Activated naive CD4-positive, alpha-beta T cell treated with Interleukin-2 at 50 U/mL for 16 hours (primary cell): Measurements from ENCODE around the gene KRT79.
"Not testable (repeated sequence)": the region's sequence is repeated elsewhere in the genome, so short reads cannot be mapped to it uniquely, and the experiment has no call there.

Source experiments
- DNase-seq: peaks from one replicate; pipeline ENCODE4 v3.0.0-alpha.2; 2020

KRT79 gene

DNA sequence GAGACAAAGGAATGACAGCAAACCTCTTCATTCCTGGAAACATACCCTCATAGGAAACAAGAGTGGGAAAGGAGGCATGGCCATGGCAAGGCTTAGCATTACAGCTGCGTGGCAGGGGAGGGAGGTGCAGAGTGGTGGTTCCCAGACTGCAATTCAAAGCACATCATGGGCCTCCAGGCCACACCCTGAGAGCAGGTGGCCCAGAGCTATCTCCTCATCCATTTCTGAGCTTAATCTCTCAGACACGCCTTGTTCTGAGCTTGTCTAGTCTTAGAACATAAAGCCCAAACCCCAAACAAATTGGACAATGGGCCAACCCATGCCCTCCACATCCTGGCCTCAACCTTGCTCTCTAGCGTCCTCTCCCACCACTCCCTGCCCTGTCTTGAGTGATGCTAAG lies 32.3 kb downstream of the KRT79 start:
- DNase-seq = no peak

- no peak for DNase-seq
Observed at GRCh38 chr12:52800259-52800917, 33.7 kb downstream of the KRT79 start.

GRCh38 chr12:52799505-52800211 lies 34.5 kb downstream of the KRT79 start:
- no peak for DNase-seq

DNA sequence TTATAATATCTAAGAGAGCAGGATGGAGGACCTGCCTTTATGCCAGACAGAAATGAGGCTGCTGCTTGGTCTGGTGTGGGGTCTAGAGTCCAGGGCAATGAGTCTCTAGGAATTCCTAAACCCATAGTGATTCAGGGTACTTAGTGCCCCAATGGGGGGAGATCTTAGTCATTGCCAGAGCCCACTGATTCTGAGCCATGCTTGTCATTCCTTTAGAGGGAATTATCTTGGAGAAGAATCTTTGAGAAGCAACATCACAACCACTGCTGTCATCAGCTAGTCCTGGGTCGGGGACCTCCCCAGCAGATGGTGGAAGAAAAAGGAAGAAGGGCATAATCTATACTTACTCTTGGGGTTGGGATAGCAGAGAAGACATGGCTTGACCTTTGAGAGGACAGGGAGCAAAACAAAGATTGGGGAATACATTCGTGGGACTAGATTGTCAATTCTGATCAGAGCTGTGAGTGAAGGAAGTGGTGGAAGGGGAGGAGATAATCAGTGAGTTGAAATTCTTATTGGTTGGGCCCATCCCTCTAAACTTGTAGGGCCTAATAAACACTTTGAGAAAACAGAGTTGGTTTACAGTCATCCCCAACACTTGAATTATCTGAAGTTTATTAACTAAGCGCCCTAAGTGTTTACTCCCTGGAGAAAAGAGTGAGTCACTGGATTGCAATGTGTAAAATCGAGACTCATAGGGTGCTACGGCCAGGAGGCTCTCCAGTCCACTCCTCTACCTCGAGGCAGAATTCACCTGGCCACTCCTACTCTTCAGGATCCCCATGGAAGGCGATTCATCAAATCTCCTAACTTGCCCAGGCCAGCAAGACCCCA lies 35.2 kb downstream of the KRT79 start:
- DNase-seq = no peak

- DNase-seq = no peak
Observed at GRCh38 chr12:52798003-52798670, 36.0 kb downstream of the KRT79 start.

GRCh38 chr12:52797529-52797894 lies 36.6 kb downstream of the KRT79 start:
- DNase-seq = no peak

- no peak for DNase-seq
Observed at GRCh38 chr12:52796839-52797528, 37.1 kb downstream of the KRT79 start.

- DNase-seq = no peak
Observed at GRCh38 chr12:52796429-52796794, 37.7 kb downstream of the KRT79 start.

DNA sequence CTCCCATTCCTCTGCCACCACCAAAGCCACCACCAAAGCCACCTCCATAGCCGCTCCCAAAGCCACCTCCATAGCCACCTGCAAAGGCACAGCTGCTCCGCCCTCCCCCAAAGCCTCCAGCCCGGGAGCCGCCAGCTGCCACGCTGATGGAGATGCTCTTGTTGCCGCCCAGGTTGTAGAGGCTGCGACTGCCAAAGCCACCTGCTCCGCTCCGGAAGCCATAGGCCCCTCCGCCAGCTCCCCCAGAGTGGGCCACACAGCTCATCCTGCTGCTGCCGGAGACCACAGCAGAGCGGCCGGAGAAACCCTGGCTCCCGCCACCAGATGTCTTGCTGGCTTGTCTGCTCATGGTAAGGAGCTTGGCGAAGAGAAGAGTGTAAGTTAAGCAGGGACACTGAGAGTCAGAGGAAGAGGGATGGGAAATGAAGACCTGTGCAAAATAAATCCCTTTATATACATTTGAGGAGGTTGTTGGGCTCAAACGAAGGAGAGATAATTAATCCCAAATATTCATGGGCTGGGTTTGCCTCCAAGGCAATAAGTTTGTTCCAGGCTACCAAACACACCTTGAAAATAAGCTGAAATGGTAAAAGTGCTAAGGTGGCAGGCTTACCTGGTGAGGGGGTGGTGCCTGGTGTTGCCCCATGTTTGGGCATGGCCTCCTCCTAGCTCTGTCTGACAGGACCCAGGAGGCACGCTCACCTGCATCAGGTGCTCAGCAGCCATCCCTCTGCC lies 38.2 kb downstream of the KRT79 start, which contains the start of gene KRT3:
TSS of gene KRT3 (minus strand) at position 424 of the 735 bp plus-strand sequence. CDS start at position 349, 75 bp downstream.
- no peak for DNase-seq

DNA sequence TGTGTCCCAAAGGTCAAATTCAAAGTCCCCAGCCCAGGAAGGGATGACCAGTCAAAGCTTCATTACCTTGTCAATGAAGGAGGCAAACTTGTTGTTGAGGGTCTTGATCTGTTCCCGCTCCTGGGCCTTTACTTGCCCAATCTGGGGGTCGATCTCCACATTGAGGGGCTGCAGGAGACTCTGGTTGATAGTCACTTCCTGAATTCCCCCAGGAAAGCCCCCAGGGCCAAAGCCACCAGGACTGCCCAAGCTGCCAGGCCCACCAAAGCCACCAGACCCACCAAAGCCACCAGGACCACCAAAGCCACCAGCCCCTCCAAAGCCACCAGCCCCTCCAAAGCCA lies 38.8 kb downstream of the KRT79 start:
- DNase-seq = not testable (repeated sequence)

DNA sequence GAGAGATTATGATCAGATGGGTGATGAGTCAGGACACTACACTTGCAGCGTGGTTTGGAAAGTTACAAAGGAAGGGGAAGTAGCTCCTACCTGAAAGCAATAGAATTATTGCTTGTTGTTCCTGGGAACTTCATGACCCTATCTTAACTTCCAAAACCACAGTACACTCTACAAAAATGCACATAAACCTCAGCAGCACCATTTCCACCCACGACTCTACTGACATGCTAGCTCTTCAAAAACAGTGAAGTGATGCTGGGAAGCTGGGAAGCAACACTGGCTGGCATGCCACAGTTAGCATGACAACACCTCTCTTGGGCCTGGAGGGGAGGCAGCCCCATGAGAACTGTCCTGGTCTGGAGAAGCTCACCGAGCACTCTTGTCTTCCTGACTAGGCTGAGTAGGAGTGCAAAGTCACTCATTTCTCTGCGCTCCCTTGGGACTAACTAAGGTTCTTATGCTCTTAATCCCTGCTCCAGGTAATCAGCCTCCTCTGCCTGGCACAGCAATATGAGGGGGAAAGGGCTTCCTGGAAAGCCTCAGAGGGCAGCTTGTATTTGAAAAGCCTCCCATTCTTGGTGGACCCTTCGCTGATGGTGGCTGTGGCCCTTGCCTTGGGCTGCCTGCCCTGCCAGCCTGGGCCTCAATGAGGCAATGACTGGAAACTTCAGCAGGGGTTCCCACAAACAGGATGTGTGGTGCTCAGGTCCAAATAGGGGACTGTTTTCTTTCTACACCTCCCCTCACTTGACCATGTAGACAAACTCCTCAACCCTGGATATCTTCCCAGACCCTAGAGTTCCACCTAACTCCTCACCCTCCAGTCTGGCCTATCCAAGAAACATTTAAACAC lies 39.4 kb downstream of the KRT79 start:
- no peak for DNase-seq

DNA sequence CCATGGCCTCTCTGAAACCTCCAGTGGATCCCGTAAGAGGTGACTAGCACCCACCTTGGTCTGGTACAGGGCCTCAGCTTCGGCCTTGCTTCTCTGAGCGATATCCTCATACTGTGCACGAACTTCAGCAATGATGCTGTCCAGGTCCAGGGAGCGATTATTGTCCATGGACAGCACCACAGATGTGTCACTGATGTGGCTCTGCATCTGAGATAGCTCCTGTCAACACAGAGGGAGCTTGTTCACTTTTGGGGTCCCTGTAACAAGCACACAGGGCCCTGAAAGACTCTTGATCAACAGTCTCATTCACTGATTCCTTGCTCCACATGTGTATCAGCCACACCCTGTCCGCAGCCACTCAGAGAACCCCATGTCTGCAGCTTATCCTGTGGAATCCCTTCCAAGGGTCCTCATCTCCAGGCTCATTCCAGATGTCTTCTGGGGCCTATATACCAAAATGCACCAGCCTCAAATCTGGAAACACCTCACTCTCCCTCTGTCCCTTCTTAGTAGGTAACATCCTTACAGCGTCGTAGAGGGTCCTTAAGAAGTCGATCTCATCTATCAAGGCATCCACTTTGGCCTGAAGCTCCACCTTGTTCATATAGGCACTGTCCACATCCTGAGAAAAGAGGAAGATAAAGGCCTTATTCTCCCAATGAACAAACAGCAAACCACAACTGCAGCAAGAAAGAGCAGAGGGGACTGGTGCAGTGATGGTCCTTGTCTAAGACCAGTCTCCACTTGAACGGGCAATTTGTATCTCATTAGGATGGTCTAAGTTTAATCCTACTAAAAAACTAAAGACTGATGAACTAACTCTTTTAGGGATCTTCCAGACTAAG lies 41.7 kb downstream of the KRT79 start:
- no peak for DNase-seq

- no peak for DNase-seq
Observed at GRCh38 chr12:52791271-52792184, 42.6 kb downstream of the KRT79 start.

DNA sequence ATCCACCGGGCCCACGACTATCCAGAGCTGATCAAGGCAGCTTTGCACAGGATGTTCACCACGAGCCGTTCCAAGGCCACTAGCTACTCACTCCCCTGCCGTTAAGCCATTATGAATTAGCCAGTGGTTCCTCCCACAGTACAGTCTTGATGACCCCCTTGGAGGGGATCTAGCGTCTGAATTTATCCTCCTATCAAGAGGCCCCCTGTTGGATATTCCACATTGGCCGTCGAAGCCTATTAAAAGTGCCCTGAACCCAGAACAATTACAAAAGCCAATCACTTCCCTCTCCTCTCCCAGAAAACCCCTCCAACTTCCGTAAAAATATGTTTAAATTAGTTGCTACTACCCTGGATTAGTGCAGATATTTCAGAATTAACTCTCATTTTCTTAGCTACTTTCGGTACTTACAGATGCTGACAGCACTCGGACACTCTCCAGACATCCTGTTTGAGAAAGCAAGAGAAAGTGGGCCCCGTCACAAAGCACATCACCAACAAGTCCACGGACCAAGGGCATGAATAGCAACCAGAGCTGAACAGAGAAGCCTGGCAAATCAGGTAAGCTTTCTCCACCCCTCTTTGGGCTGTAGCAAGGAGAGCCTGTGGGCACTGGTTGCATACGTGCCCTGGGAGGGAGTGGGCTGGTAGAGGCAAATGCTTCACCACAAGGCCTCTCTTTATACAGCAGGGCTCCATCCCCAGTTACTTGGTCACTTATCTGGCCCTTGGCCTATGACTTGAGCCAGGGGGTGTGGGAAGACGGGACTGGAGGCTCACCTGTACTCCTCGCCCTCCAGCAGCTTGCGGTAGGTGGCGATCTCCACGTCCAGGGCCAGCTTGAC lies 43.5 kb downstream of the KRT79 start:
- DNase-seq = no peak

DNA sequence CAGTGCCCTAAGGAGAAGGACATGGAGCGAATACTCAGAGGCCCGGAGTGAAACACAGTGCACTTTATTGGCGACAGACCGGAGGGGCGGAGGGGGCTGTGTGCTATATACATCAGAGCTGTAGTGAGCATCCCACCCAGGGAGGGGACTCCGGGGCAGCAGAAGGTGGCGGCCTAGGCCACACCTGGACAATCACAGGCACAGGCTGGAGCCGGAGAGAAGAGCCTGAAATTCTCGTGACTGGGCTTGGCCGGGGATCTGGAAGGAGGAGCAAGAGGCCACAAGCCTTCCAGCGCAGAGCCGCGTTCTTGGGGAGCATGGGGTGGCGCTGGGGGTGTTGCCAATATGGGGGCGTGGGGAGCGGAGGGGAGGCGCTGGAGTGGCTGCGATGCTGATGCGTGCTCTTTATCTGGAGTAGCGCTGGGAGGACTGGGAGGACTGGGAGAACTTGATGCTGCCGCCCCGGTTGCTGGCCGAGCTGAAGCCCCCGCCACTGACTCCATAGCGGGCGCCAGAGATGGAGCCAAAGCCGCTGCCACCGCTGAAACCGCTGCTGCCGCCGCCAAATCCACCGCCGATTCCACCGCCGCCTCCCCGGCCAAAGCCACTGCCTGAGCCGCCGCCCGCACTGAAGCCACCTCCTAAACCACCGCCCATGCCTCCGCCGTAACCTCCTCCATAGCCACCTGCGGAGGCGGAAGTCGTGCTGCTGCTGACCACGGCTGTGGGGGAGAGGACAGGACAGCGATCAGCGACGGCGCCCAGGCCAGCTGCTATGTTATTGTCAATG lies 44.3 kb downstream of the KRT79 start:
- DNase-seq = no peak

DNA sequence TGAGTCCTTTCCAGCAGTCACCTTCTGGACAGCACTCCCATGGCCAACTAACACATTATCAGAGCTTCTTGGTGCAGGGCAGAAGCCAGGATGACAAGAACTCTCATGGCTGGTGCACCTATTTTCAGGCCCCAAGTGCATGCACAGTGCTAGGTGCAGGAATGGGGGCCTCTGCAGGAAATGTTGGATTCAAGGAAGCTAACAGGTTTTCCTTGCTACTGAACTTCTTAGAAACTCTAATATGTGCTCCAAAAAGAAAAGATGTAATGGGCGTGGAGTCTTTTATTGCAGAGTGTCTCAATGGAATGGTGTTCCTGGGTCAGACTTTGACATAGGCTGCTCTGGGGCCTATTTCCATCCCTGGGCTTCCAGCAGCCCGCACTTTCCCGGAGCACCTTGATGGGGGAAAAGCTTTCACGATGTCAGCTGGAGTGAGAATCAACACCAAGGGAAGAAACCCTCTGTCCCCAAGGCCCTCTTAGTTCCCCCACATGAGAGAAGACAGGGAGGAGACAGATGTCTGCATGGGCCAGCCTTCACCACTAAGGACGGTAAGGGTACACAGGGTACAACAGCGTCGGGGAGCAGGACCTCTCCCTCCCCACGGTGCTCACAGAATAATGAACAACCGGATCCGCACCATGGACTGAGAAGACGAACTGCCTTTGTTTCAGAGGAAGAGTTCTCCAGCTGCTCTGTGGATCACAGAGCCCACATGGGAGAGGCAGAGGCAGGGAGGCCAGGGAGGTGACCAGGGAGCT lies 45.1 kb downstream of the KRT79 start:
- no peak for DNase-seq
